ENCODE results near the gene RTBDN. TPM values are rescaled to one million over a fixed set of nuclear protein-coding genes. Genes with fewer than 3 reads are reported as not detected.

RTBDN gene
- polyA plus RNA-seq, 4 donors: 0.64 to 1.7 (median 0.67) TPM; not detected in 1

DNA sequence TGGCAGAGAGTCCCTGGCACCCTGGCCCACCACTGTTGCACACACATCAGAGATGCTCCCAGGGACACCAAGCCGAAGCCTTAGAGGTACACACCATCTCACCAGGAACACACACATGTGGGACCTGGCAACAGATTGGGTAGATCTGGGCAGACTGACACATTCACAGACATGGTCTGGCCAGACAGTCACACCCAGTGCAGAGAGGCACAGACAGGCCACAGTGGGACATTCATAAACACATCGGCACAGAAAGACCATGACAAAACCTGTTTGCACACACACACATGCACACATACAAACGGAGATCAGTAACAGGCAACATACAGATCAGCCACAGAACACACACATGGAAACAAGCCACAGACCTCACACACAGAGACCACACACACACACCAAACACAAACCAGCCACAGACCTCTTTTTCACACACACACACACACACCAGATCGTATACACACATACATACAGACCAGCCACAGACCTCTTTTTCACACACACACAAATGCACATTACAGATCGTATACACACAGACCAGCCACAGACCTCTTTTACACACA is 49.4 kb downstream of the RTBDN start:
- Histone ChIP-seq H3K4me1 (ENCODE audit: control insufficient read depth in 3 of 3, insufficient read depth in 2 of 3, low read depth in 1 of 3, low read length in 2 of 3) (peaks cover 18 to 72% (median 19%) of the 10 kb centered on the region in 3 donors), H3K27ac (ENCODE audit: low read depth in 1 of 3, low read length in 2 of 3) (peak overlapping the region; percentile 87 to 100 (median 95)), H3K9me3 (ENCODE audit: control insufficient read depth in 2 of 2, insufficient read depth in 1 of 2, low read depth in 1 of 2, low read length in 1 of 2) (no peaks in the 10 kb centered on the region), H3K36me3 (ENCODE audit: control insufficient read depth in 3 of 3, insufficient read depth in 2 of 3, low read depth in 1 of 3, low read length in 3 of 3) (no peaks in the 10 kb centered on the region), H3K4me3 (ENCODE audit: low read depth in 1 of 3, low read length in 3 of 3) (no peak overlapping the region), H3K27me3 (ENCODE audit: control insufficient read depth in 3 of 3, insufficient read depth in 3 of 3, low read length in 3 of 3) (no peaks in the 10 kb centered on the region)
- no peak for FAIRE-seq
- DNase-seq: peak in 1 of 2 donors; percentile 31
- 27 to 42% (median 36%) methylated on average over 5 of the region's 5 CpGs for WGBS, 3 donors

DNA sequence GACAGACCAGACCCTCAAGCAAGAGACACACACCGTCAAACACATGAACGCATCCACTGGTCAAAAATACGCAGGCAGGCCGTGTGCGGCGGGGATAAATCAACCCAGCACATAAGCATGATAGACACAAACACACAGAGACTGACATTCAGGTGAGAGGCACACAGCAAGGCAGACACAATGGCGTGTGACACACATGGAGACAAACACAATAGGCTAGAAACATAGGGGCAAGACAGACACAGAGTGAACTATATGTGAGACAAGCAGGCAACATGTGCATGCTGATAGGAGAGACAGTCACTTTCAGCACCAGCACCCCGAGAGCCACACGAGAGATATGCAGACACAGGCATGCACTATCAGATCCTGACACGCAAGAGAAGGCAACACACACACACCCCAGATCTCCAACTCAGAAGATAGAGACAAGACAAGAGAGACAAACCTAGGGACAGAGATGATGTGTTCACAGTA is 49.9 kb downstream of the RTBDN start:
- 51 to 53% (median 51%) methylated on average over 10 of the region's 10 CpGs for WGBS, 3 donors
- no peaks in the 10 kb centered on the region for H3K27me3 ChIP-seq (ENCODE audit: control insufficient read depth in 3 of 3, insufficient read depth in 3 of 3, low read length in 3 of 3)
- peak in 1 of 2 donors; percentile 65 for DNase-seq
- peaks cover 18 to 73% (median 19%) of the 10 kb centered on the region in 3 donors for H3K4me1 ChIP-seq (ENCODE audit: control insufficient read depth in 3 of 3, insufficient read depth in 2 of 3, low read depth in 1 of 3, low read length in 2 of 3)
- H3K9me3 ChIP-seq (ENCODE audit: control insufficient read depth in 2 of 2, insufficient read depth in 1 of 2, low read depth in 1 of 2, low read length in 1 of 2): no peaks in the 10 kb centered on the region
- H3K27ac ChIP-seq (ENCODE audit: low read depth in 1 of 3, low read length in 2 of 3): peak overlapping the region; percentile 87 to 100 (median 95)
- FAIRE-seq: no peak
- no peak overlapping the region for H3K4me3 ChIP-seq (ENCODE audit: low read depth in 1 of 3, low read length in 3 of 3)
- no peaks in the 10 kb centered on the region for H3K36me3 ChIP-seq (ENCODE audit: control insufficient read depth in 3 of 3, insufficient read depth in 2 of 3, low read depth in 1 of 3, low read length in 3 of 3)

DNA sequence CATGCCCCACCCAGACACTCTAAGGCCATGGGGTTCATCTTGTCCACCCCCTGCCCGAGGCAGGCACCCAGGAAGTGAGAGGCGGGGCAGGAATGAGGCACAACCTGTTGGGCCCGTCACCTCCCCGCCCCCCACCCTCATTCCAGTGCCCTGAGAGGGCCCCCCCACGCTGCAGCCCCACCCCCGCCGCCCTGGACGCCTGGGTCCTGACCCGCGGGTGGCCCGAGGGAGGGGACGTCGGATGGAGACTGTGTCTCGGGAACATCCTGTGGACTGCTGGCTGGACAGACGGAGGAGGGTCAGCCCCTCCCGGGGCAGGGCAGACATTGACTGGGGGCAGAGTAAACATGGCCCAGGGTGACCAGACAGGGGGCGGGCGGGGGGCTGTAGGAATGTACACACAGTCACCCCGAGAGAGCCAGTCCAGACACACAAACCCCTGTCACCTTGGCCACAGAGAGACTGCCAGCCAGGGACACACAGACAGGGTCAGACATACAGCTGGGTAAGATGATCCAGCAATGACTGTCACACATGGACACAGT is 50.5 kb downstream of the RTBDN start:
- H3K4me3 ChIP-seq (ENCODE audit: low read depth in 1 of 3, low read length in 3 of 3): no peak overlapping the region

DNA sequence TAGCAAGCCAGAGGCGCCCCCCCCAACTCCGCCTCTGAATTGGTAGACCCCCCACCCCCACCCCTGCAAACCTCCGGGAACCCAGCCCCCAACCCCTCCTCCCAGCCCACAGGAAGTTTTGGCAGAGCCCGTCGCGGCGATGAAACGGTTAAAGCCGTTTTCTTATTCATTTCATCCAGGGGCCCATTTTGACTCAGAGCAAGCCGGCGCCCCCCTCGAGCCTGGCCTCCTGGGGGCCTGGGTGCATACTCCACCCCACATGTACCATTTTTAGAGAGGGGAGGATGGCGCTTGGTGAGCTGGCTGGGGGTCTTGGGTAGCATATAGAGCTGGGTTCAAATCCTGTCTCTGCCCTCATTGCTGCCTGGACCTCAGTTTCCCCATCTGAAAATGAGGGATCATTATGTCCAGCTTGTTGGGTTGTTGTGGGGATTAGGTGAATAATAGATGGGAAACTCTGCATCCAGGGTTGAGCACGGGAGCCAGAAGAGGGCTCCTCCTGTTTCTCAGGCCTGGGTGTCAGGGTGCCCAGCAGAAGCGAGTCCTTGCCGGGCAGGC is 51.0 kb downstream of the RTBDN start:
- FAIRE-seq (no peak), DNase-seq (peak in 1 of 2 donors; percentile 18)
- Histone ChIP-seq H3K36me3 (ENCODE audit: control insufficient read depth in 3 of 3, insufficient read depth in 2 of 3, low read depth in 1 of 3, low read length in 3 of 3) (no peaks in the 10 kb centered on the region), H3K9me3 (ENCODE audit: control insufficient read depth in 2 of 2, insufficient read depth in 1 of 2, low read depth in 1 of 2, low read length in 1 of 2) (no peaks in the 10 kb centered on the region), H3K27ac (ENCODE audit: low read depth in 1 of 3, low read length in 2 of 3) (peak overlapping the region; percentile 87 to 100 (median 87)), H3K4me3 (ENCODE audit: low read depth in 1 of 3, low read length in 3 of 3) (peak overlapping the region in 1 of 3 donors; percentile 55), H3K27me3 (ENCODE audit: control insufficient read depth in 3 of 3, insufficient read depth in 3 of 3, low read length in 3 of 3) (no peaks in the 10 kb centered on the region), H3K4me1 (ENCODE audit: control insufficient read depth in 3 of 3, insufficient read depth in 2 of 3, low read depth in 1 of 3, low read length in 2 of 3) (peaks cover 16 to 74% (median 19%) of the 10 kb centered on the region in 3 donors)
- 11 to 16% (median 13%) methylated on average over 13 to 16 of the region's 16 CpGs for WGBS, 3 donors

More for the DNA sequence above, 50.5 kb downstream of the RTBDN start:
- H3K27me3 ChIP-seq (ENCODE audit: control insufficient read depth in 3 of 3, insufficient read depth in 3 of 3, low read length in 3 of 3): no peaks in the 10 kb centered on the region
- no peaks in the 10 kb centered on the region for H3K36me3 ChIP-seq (ENCODE audit: control insufficient read depth in 3 of 3, insufficient read depth in 2 of 3, low read depth in 1 of 3, low read length in 3 of 3)
- WGBS, 3 donors: 10 to 19% (median 19%) methylated on average over 15 to 19 of the region's 19 CpGs
- H3K27ac ChIP-seq (ENCODE audit: low read depth in 1 of 3, low read length in 2 of 3): peak overlapping the region; percentile 87 to 100 (median 95)
- no peaks in the 10 kb centered on the region for H3K9me3 ChIP-seq (ENCODE audit: control insufficient read depth in 2 of 2, insufficient read depth in 1 of 2, low read depth in 1 of 2, low read length in 1 of 2)
- H3K4me1 ChIP-seq (ENCODE audit: control insufficient read depth in 3 of 3, insufficient read depth in 2 of 3, low read depth in 1 of 3, low read length in 2 of 3): peaks cover 18 to 74% (median 19%) of the 10 kb centered on the region in 3 donors
- DNase-seq: peak; percentile 37 to 66
- no peak for FAIRE-seq

- peak overlapping the region; percentile 87 to 100 (median 87) for H3K27ac ChIP-seq (ENCODE audit: low read depth in 1 of 3, low read length in 2 of 3)
- FAIRE-seq: no peak
- 1 to 2% (median 1%) methylated on average over 61 to 88 of the region's 88 CpGs for WGBS, 3 donors
- no peaks in the 10 kb centered on the region for H3K9me3 ChIP-seq (ENCODE audit: control insufficient read depth in 2 of 2, insufficient read depth in 1 of 2, low read depth in 1 of 2, low read length in 1 of 2)
- peak; percentile 74 to 90 for DNase-seq
- peaks cover 14 to 68% (median 19%) of the 10 kb centered on the region in 3 donors for H3K4me1 ChIP-seq (ENCODE audit: control insufficient read depth in 3 of 3, insufficient read depth in 2 of 3, low read depth in 1 of 3, low read length in 2 of 3)
- H3K4me3 ChIP-seq (ENCODE audit: low read depth in 1 of 3, low read length in 3 of 3): peak overlapping the region; percentile 32 to 55 (median 47)
- H3K36me3 ChIP-seq (ENCODE audit: control insufficient read depth in 3 of 3, insufficient read depth in 2 of 3, low read depth in 1 of 3, low read length in 3 of 3): no peaks in the 10 kb centered on the region
- H3K27me3 ChIP-seq (ENCODE audit: control insufficient read depth in 3 of 3, insufficient read depth in 3 of 3, low read length in 3 of 3): no peaks in the 10 kb centered on the region
Measured at GRCh38 chr19:12782424-12783290, 51.7 kb downstream of the RTBDN start.

DNA sequence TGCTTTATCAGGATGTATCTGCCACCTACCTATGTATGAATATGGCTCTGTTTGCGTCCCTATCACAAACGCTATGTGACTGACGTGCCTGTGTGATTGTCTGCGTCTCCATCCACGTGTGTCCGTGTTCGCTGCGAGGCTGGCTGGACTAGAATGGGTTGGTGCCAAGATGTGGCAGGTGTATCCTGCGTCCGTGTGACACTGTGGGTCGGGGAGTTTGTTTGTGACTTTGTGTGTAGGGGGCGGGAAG is 52.3 kb downstream of the RTBDN start:
- no peak for FAIRE-seq
- peaks cover 14 to 66% (median 19%) of the 10 kb centered on the region in 3 donors for H3K4me1 ChIP-seq (ENCODE audit: control insufficient read depth in 3 of 3, insufficient read depth in 2 of 3, low read depth in 1 of 3, low read length in 2 of 3)

GRCh38 chr19:12779162-12779993 is 55.0 kb downstream of the RTBDN start:
- peak in 1 of 2 donors; percentile 66 for DNase-seq
- Histone ChIP-seq H3K9me3 (ENCODE audit: control insufficient read depth in 2 of 2, insufficient read depth in 1 of 2, low read depth in 1 of 2, low read length in 1 of 2) (no peaks in the 10 kb centered on the region), H3K27me3 (ENCODE audit: control insufficient read depth in 3 of 3, insufficient read depth in 3 of 3, low read length in 3 of 3) (no peaks in the 10 kb centered on the region), H3K36me3 (ENCODE audit: control insufficient read depth in 3 of 3, insufficient read depth in 2 of 3, low read depth in 1 of 3, low read length in 3 of 3) (peaks cover 0 to 4% (median 0%) of the 10 kb centered on the region in 3 donors), H3K4me3 (ENCODE audit: low read depth in 1 of 3, low read length in 3 of 3) (no peak overlapping the region), H3K27ac (ENCODE audit: low read depth in 1 of 3, low read length in 2 of 3) (peak overlapping the region; percentile 35 to 91 (median 89)), H3K4me1 (ENCODE audit: control insufficient read depth in 3 of 3, insufficient read depth in 2 of 3, low read depth in 1 of 3, low read length in 2 of 3) (peaks cover 9 to 45% (median 10%) of the 10 kb centered on the region in 3 donors)
- 57 to 72% (median 70%) methylated on average over 15 of the region's 15 CpGs for WGBS, 3 donors
- no peak for FAIRE-seq

More for the DNA sequence above, 52.3 kb downstream of the RTBDN start:
- H3K36me3 ChIP-seq (ENCODE audit: control insufficient read depth in 3 of 3, insufficient read depth in 2 of 3, low read depth in 1 of 3, low read length in 3 of 3): no peaks in the 10 kb centered on the region
- 1 to 2% (median 2%) methylated on average over 12 of the region's 12 CpGs for WGBS, 3 donors
- H3K27ac ChIP-seq (ENCODE audit: low read depth in 1 of 3, low read length in 2 of 3): peak overlapping the region; percentile 87 to 100 (median 87)
- no peaks in the 10 kb centered on the region for H3K27me3 ChIP-seq (ENCODE audit: control insufficient read depth in 3 of 3, insufficient read depth in 3 of 3, low read length in 3 of 3)
- H3K4me3 ChIP-seq (ENCODE audit: low read depth in 1 of 3, low read length in 3 of 3): peak overlapping the region in 2 of 3 donors; percentile 47 to 55
- DNase-seq: no peak
- no peaks in the 10 kb centered on the region for H3K9me3 ChIP-seq (ENCODE audit: control insufficient read depth in 2 of 2, insufficient read depth in 1 of 2, low read depth in 1 of 2, low read length in 1 of 2)

Measured in small intestine (tissue), 7 donors.